MM.1S (cell line): ENCODE results near the gene AFG1L.
"Not testable (repeated sequence)": the region's sequence is repeated elsewhere in the genome, so short reads cannot be mapped to it uniquely, and the experiment has no call there.

ENCODE experiments used
- CTCF ChIP-seq: fragments of 300-600 bp; sonication (generic); IDR thresholded peaks from 2 replicates; pipeline ENCODE4 v1.5.1; 2016; ENCODE audit warnings: antibody characterized with exemption, low read length, mixed read lengths
- EZH2 ChIP-seq: fragments of 300-600 bp; sonication (generic); optimal IDR thresholded peaks from 2 replicates; pipeline ENCODE3; 2017; ENCODE audit warnings: low read depth, mild to moderate bottlenecking, antibody characterized with exemption, low read length, mixed read lengths

DNA sequence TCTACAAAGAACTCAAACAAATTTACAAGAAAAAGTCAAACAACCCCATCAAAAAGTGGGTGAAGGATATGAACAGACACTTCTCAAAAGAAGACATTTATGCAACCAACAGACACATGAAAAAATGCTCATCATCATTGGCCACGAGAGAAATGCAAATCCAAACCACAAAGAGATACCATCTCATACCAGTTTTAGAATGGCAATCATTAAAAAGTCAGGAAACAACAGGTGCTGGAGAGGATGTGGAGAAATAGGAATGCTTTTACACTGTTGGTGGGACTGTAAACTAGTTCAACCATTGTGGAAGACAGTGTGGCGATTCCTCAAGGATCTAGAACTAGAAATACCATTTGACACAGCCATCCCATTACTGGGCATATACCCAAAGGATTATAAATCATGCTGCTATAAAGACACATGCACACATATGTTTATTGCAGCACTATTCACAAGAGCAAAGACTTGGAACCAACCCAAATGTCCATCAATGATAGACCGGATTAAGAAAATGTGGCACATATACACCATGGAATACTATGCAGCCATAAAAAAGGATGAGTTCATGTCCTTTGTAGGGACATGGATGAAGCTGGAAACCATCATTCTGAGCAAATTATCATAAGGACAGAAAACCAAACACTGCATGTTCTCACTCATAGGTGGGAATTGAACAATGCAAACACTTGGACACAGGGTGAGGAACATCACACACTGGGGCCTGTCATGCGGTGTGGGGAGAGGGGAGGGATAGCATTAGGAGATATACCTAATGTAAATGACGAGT is 121.4 kb downstream of the AFG1L start:
- TF ChIP-seq CTCF, EZH2: not testable (repeated sequence)
